Measurements from ENCODE around the gene CALB2. TPM values are rescaled to one million over a fixed set of nuclear protein-coding genes. Genes with fewer than 3 reads are reported as not detected.

CALB2 gene
- polyA plus RNA-seq, 4 donors: 0.11 to 1.3 (median 0.51) TPM

DNA sequence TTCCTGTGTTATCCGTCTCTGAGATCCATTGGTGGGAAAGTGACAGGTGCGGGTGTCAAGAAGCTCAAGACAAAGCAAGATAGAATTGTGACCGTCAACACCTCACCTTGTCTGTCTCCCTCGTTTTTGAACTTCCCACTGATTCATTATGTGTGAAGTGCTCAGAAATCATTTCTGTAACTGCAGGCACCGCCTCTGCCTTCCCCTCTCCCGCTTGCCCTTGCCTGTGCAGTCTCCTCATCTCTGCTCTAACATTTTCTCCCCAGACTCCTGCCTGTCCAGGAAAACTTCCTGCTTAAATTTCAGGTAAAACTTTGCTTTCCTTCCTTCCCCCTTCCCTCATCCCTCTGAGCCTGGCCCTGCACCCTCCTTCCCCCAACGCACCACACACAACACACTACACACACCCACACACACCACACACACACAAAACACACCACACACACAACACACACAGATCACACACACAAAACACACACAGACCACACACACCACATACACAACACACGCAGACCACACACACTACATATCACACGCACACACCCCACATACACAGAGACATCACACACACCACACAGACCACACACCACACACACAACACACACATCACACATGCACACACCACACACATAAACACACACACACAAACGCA is 25.7 kb downstream of the CALB2 start:
- DNase-seq (ENCODE audit: low read depth in 4 of 4, low spot score in 3 of 4): no peak

DNA sequence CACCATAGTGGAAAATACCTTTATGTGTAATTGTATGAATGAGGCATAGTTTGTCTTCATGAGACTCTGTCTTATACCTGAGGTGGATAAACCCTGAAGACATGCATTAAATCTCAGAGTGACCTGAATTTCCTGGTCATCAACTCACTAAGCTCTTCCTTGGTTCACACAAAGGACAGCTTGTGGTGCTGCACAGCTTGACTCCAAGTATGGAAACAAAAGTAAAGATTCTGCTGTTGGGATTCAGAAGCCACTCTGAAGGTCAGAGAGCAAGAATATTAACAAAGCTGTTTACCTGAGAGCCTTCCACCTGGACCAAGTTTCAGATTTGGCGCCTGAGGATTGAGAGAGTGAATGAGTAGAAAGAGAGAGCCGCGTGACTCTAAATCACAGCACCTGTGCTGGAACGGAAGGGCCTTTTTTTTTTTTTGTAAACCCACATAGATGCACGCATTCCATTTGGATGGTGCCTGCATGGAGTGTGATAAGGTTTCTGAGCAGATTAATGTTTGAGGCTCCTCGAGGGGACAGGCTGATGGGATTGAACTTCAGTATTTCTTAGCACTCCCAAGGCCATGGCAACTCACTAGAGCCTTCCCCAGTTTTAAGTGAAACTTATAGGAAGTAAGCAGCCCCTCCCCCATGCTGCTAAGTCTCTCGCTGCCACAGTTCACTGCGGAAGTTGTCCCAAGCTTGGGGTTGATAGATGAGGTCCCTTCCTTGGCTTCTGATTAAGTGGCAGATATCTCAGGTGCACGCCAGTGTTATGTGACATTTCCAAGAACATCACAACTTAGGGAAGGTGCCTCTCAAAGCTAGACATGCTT is 28.7 kb downstream of the CALB2 start:
- DNase-seq (ENCODE audit: low read depth in 4 of 4, low spot score in 3 of 4): no peak

- DNase-seq (ENCODE audit: low read depth in 4 of 4, low spot score in 3 of 4): no peak
Observed at GRCh38 chr16:71389330-71389729, 30.8 kb downstream of the CALB2 start.

GRCh38 chr16:71396594-71396993 is 38.1 kb downstream of the CALB2 start:
- DNase-seq (ENCODE audit: low read depth in 4 of 4, low spot score in 3 of 4): no peak

- DNase-seq (ENCODE audit: low read depth in 4 of 4, low spot score in 3 of 4): no peak
Observed at GRCh38 chr16:71399801-71400563, 41.5 kb downstream of the CALB2 start.

GRCh38 chr16:71402007-71402406 is 43.5 kb downstream of the CALB2 start:
- no peak for DNase-seq (ENCODE audit: low read depth in 4 of 4, low spot score in 3 of 4)

DNA sequence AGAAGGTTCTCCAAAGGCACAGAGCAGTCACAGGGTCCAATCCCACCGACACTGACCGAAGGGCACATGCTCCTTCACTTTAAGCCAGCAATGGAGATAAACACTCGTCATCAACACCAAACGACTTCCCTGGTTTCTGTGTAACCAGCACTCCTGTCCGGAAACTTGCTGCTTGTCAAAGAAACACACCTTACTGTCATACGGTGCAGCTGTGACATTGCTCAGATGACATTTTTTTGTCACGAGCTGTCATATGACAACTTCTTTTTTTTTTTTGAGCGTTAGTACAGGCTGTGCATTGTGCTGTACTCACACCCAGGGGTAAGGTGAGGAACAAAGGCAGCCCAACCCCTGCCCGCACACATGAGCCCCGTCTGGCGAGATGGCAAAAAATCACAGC is 44.2 kb downstream of the CALB2 start:
- DNase-seq (ENCODE audit: low read depth in 4 of 4, low spot score in 3 of 4): no peak

DNA sequence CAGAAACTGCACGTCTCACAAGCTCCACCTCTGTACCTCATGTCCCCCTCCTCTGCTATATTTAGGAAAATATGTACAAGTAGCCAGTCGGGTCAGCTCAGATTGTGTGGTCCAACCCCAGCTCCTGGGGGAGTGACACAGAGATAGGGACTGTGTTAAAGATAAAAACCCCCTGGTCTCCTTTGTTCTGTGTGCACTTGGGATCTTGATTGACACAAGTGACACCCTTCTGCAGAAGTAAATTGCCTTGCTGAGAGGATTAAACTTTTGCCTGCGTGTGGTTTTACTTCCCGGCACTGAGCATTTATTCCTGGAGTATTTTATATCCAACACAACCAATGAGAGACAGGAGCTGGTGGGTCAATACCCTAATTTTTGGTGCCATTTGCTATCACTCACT is 45.8 kb downstream of the CALB2 start:
- DNase-seq (ENCODE audit: low read depth in 4 of 4, low spot score in 3 of 4): no peak

DNA sequence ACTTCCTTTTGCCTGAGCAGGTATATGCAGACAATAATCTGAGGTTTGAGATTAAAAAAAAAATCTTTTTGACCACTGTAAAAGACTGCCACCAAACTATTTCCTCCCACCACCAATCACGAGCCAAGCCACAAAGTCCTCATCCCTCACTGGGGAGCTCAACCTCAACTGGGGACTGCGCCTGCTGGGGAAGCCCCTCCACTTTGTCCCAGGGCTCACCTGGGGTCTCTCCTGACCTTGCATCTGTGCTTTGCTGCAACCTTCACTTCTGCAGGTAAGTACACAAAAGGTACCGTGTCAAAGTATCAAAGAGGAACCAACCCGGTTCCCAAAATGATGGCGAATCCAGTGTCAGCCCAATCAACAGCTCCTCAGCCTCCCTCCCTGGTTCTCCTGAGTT is 47.8 kb downstream of the CALB2 start:
- no peak for DNase-seq (ENCODE audit: low read depth in 4 of 4, low spot score in 3 of 4)

GRCh38 chr16:71406724-71407123 is 48.2 kb downstream of the CALB2 start:
- DNase-seq (ENCODE audit: low read depth in 4 of 4, low spot score in 3 of 4): no peak

DNA sequence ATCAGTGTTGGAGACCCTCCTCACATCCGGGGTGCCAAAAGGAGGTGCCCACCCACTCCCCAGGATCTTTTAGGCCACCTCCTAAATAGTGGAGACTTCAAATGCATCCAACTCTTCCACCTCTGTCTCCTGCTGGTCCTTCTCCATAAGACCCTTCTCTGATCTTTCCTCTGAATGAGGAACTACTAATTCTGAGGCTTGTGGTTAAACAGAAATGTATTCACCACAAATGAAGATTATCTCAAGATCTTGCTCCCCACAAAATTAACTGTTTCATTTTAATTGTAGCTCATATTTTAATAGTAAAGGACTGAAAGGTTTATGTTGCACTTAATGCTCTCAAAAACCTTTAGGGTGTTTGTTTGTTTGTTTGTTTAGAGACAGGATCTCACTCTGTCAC is 49.2 kb downstream of the CALB2 start:
- DNase-seq (ENCODE audit: low read depth in 4 of 4, low spot score in 3 of 4): no peak

- DNase-seq (ENCODE audit: low read depth in 4 of 4, low spot score in 3 of 4): no peak
Observed at GRCh38 chr16:71408536-71408935, 50.0 kb downstream of the CALB2 start.

DNA sequence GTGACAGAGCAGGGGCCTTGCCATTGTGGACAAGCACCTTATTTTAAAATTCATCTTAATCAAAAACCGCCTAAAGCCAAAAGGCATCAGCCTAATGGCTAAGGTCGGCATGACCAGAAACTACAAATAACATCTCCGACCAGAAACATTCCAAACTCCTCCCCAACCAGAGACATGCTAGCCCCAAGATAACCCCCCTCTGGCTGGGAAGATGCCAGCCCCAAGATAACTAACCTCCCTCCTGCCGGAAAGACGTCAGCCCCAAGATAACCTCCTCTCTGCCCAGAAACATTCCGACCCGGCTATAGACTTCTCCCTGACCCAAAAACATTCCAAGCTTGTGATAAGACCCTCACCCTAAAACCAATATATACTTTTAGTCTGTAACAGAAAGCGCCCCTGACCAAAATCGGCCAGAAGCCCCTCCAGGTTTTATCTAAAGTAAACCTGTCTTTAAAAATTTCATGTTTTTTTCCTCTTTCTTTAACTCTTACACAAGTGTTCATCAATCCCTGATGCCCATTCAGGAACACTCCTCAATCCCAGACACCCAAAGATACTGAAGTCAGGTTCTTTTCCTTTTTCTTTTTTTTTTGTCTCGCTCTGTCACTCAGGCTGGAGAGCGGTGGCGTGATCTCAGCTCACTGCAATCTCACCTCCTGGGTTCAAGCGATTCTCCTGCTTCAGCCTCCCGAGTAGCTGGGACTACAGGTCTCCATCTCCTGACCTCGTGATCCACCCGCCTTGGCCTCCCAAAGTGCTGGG is 50.7 kb downstream of the CALB2 start:
- no peak for DNase-seq (ENCODE audit: low read depth in 4 of 4, low spot score in 3 of 4)

- no peak for DNase-seq (ENCODE audit: low read depth in 4 of 4, low spot score in 3 of 4)
Observed at GRCh38 chr16:71410146-71410545, 51.6 kb downstream of the CALB2 start.

DNA sequence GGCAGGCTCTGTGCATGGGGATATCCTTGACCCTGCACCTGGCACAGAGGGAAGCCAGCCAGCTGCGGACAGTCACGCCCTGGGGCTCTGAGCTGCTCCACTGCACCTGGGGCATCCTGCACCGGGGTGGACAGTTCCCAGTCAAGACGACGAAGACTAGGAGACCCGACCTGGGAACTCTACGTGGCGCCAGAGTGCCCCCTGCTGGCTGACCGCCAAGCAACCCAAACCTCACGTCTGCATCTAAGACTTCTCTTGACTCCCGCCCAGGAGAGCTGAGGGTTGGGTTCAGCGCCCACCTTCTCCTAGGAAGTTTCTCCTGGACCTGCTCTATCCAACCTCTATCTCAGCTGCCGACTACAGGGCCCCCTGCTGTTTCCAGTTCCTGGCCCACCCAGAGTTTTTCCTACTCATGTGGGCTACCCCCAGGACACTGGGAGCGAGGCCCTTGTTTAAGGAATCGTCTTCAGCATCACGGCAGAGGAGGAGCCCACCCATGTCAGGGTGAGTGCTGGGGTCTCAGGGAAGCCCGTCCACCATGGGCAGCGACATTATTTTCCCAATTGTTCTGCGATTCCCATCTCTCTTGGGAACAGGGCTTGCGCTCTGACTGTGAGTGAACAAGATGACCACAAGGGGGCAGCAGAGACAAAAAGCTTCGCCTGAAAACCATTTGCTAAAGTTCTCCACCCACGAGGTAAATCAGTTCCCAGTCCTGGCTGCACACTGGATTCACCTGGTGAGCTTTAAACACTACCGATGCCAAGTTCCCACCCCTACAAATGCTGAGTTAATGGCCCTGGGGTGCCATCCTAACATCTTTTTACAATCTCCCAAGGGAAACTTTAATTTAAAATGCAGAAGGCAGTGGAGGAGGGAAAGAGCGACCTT is 54.0 kb downstream of the CALB2 start:
- DNase-seq (ENCODE audit: low read depth in 4 of 4, low spot score in 3 of 4): peak in 2 of 4 donors; percentile 44 to 55

GRCh38 chr16:71413341-71413740 is 54.8 kb downstream of the CALB2 start:
- DNase-seq (ENCODE audit: low read depth in 4 of 4, low spot score in 3 of 4): no peak

GRCh38 chr16:71414038-71414437 is 55.5 kb downstream of the CALB2 start:
- no peak for DNase-seq (ENCODE audit: low read depth in 4 of 4, low spot score in 3 of 4)

GRCh38 chr16:71421911-71422310 is 63.4 kb downstream of the CALB2 start:
- no peak for DNase-seq (ENCODE audit: low read depth in 4 of 4, low spot score in 3 of 4)

- no peak for DNase-seq (ENCODE audit: low read depth in 4 of 4, low spot score in 3 of 4)
Observed at GRCh38 chr16:71423016-71423415, 64.5 kb downstream of the CALB2 start.

DNA sequence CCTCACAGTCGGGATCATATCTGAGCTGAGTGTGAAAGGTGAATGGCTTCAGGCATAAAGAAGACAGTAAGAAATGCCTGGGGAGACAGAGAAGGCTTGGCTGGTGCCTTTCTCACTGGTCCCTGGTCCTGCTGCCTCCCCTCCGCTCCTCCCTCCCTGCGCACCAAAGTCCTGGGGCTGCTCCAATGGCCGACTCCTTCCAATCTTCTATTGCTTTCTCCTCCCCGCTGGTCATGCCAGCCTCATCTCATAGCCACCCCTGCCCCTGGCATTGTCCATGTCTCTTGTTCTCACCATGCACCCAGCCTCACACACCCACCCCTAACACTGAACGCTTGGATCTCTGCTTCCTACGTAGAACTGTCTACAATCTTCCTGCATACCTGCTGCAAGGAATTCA is 65.3 kb downstream of the CALB2 start:
- no peak for DNase-seq (ENCODE audit: low read depth in 4 of 4, low spot score in 3 of 4)

Data from left renal pelvis (tissue), 4 donors.